HUDEP-2 (cell line): ENCODE results near the gene ZNF616.
A peak's percentile ranks its signal among the peaks of the same experiment; 100 is the strongest.

Experiments used
- DNase-seq, 76 experiments: peaks; one replicate each; lab custom pipeline; 2025; ENCODE audit not compliant: unreplicated experiment in 76 of 76; lab: John Stamatoyannopoulos, UW

The ZNF616 gene

DNA sequence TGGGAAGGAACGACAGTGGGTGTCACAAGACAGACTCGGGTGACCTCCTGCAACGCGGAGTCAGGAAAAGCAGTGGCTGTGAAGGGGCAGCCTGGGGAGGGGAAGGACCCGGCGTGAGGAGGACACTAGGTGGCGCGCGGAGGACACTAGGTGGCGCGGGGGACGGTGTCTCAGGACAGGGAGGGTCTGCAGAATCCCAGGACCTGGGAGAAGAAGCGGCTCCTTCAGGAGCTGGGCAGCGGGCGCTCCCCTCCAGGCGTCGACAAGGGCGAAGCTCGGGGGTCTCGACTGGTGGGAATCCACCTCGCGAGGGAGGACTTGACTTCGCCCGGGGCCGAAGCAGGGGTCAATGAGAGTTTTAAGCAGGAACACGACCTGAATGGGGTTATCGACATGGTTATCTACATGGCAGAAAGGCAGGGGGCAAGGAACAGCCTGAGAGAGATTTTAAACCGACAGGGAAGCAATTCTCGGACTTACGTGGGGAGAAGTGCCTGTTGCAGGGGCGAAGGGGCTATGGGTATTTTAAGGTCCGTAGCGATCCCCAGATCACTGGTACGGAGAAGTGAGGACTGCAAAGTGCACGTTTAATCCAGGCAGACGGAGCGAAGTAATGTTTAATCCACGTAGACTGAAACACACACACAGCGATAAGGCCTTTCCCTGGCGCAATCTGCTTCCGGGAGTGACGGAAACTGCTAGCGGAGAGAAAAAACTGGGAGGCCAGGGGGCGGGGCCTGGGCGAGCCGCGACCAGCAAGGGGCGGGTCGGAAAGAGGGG lies at the start of gene ZNF616:
TSS of gene ZNF616 (minus strand) at position 687 of the 780 bp plus-strand sequence. CDS start 9,426 bp downstream, outside the sequence.
- peak; percentile 45 to 99 (median 97) for DNase-seq

DNA sequence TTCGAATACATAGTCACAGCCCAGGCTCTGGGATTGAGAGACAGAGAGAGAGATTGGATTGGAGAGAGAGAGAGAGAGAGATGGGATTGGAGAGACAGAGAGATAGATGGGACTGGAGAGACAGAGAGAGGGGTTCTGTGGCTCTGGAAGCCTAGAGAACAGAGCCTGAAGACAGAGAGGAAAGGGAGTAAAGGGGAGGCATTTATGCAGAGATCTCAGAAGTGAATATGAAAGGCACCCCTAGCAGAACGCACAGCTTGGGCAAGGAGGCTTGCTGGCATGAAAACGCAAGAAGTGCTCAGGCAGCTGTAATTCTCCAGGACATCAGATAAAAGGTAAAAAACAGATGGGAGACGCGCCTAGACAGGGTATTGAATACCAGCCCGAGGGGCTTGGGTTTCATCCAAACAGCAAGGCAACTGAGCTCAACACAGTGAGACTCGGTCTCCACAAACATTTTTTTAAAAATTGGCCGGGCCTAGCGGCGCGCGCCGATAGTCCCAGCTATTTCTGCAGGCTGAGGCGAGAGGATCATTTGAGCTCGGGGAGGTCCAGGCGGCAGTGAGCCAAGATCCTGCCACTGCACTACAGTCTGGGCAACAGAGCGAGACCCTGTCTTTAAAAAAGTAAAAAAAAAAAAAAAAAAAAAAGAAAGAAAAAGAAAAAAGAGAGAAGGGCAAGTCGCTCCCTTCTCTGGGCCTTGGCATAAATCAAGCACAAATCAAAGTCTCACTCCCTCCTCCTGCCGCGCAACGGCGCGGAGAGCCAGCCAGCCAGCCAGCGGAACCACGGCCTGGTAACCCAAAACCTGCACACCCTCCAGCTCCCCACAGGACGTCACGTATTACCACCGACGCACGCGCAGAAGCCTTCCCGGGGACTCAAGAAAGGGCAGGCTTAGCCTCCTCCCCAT lies 49.3 kb upstream of the ZNF616 start:
- peak in 3 of 76 experiments; percentile 36 to 98 (median 98) for DNase-seq

DNA sequence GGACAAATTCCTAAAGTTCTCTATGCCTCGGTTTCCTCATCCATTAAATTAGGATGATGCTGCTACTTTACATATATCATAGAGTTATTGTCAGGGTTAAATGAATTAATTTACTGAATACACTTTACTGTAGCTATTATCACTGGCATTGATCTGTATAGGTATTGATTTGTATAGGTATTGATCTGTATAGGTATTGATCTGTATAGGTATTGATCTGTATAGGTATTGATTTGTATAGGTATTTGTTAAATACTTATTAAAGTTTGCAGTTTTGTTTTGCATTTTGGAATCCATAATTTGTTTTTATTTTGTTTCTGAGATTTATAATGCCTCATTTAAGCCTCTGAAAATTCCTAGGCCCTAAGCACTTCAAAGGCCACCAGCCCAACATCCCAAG lies 47.7 kb upstream of the ZNF616 start:
- DNase-seq = no peak

DNA sequence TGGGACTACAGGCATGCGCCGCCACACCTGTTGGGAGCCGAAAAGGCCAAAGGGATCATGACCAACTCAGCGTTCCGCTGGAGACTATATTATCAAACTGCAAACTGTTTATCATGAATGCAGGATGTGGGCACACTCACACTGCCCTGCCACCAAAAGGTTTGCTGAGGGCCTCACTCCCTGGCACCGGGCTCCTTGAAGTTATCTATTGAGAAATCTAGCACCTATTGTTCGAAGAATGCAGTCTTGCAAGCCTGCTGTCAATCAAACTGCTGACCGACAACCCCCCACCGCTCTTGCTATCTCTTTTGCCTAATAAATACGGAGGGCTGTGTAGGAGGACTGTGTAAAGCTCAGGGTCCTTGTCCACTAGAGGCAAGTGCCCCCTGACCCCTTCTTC lies 36.8 kb upstream of the ZNF616 start:
- DNase-seq = no peak

DNA sequence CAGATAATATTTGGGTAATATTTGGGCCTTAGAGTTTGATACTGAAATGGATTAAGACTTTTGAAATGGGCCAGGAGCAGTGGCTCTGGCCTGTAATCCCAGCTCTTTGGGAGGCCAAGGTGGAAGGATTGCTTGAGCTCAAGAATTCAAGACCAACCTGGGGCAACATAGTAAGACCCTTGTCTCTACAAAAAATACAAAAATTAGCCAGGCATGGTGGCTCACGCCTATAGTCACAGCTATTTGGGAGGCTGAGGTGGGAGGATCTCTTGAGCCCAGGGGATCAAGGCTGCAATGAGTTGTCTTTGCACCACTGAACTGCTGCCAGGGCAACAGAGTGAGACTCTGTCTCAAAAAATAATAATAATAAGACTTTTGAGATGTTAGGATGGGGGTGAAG lies 32.6 kb upstream of the ZNF616 start:
- no peak for DNase-seq

DNA sequence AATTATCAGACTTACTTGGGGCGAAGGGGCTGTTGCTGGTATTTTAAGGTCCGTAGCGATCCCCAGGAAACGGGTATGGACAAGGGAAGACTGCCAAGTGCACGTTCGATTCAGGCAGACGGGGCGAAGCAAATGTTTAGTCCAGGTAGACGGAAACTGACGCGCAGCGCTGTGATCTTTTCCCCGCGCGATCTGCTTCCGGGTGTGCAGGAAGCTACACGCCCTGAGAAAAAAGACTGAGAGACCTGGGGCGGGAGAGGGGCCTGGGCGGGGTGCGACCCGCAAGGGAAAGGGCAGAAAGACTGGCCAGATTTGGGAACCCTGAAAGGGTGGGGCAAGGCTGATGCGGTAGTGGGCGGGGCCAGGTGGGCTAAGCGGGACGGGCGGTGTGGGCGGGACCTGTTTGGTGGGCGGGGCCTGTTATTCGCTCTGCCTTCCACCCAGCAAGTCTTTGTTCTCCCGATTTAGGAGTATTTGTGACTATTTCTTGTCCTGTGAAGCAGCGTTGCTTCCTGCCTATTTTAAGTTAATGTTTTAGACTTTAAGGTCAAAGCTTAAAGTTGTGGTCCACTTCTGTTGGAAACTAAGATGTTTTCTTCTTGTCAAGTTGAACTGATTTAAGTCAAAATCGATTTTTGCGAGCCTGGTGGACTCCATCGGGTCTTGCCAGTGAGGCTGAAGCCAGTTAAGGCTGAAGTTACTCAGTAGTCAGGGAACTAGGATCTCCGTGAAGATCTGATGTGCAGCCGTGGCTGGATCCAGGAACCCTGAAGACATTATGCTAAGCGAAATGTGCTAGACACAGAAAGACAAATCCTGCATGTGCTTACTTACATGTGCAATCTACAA lies 31.8 kb upstream of the ZNF616 start, which contains the start of gene ZNF836:
TSS of gene ZNF836 (minus strand) at position 301 of the 849 bp plus-strand sequence. CDS start 3,549 bp downstream, outside the sequence.
- peak in 56 of 76 experiments; percentile 15 to 84 (median 60) for DNase-seq

DNA sequence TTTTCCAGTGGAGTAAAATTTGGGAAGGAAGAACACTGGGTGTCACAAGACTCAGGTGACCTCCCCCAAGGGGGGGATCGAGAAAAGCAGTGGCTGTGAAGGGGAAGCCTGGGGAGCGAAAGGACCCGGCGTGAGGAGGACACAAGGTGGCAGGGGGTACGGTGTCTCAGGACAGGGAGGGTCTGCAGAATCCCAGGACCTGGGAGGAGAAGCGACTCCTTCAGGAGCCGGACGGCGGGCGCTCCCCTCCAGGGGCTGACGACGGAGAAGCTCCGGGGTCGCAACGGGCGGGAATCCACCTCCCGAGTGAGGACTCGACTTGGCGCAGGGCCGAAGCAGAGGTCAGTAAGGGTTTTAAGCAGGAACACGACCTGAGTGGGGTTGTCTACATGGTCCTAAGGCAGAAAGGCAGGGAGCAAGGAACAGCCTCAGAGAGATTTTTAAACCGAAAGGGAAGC lies 31.2 kb upstream of the ZNF616 start:
- DNase-seq = peak in 3 of 76 experiments; percentile 30 to 75 (median 50)

DNA sequence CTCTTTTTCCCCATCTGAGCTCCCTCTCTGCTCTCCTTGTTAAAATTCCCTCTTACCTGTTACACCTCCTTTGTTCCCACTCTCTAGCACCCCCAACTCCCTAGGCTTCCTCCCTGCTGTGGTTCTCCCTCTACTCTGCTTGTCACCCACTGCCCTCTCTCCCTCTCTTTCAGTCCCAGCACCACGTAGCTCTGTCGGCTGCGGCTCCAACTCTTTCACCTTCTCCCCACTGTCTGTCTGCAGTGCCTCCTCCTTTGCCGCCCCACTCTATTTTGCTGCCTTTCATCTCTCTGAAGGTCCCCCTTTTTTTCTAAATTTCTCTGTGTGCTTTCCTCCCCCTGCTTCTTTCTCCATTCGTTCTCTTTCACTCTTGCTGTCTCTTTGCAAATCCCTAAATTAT lies 30.6 kb upstream of the ZNF616 start:
- DNase-seq = no peak

DNA sequence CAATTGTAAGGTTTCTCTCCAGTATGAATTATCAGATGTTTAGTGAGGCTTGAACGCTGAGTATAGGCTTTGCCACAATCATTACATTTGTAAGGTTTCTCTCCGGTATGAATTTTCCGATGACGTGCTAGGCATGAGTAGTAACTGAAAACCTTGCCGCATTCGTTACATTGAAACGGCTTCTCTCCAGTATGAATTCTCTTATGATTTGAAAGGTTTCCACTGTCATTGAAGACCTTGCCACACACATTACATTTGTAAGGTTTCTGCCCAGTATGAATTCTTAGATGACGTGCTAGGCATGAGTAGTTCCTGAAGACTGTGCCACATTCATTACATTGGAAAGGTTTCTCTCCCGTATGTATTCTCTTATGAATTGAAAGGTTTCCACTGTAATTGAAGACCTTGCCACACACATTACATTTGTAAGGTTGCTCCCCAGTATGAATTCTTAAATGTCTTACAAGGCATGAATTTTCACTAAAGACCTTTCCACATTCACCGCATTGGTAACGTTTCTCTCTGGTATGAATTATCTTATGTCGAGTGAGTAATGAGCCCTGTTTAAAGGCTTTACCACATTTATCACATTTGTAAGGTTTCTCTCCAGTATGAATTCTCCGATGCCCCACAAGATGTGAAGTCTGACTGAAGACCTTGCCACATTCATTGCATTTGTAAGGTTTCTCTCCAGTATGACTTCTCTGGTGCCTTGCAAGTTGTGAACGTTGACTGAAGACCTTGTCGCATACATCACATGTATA lies 16.0 kb upstream of the ZNF616 start:
- no peak for DNase-seq

DNA sequence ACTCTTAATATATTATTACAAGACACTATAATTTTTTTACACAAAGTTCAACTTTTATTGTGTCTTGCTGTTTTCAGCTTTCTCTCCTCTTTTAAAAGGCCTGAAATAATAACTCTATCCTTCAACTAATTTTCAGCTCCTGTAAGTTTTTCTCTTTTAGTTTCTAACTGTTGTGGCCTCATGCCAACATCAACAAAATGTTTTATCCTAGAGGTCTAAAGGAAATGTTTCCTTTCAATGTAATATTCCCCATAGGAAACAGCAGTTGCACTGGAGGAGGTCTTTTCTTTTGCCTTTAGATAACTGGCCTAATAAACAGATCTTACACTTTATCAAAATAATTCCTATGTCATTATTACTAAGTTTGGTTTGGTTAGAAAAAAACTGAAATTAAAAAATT lies 8.5 kb upstream of the ZNF616 start:
- no peak for DNase-seq

DNA sequence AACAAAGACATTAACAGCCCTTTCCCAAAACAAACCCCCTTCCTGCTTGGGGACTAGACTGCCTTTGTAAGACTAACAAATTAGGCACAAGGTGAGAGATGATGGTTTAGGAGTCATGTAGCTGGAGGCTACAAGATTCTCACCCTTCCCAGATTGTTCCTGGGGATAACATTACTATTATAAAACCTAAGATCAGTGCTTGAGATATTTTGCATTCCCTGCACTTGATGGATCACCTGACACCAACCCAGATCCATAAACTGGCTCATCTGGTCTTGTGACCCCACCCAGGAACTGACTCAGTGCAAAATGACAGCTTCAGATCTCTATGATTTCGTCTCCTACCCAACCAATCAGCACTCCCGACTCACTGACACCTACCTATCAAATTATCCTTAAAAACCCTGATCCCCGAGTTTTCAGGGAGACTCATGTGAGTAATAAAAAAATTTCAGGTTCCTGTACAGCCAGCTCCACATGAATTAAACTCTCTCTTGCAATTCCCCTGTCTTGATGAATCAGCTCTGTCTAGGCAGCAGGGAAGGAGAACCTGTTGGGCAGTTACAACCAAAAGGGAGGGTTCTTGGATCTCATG lies 2.4 kb upstream of the ZNF616 start:
- no peak for DNase-seq

DNA sequence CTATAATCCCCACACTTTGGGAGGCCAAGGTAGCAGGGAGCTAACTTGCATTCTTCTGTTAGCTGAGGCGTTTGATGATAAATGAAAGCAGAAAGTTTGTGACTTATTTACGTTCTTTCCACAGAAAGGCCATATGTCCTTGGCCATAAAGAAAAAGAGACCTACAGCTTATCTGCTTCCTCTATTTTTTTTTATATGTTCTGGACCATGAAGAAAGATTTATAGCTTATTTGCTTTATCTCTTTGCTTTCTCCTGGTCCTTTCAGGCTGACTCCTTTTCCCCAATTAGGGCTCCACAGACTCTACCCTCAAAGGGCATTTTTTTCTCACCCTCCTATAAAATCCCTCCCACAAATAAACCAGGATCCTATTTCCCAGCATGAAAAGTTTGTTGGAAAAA lies 1.5 kb upstream of the ZNF616 start:
- no peak for DNase-seq

DNA sequence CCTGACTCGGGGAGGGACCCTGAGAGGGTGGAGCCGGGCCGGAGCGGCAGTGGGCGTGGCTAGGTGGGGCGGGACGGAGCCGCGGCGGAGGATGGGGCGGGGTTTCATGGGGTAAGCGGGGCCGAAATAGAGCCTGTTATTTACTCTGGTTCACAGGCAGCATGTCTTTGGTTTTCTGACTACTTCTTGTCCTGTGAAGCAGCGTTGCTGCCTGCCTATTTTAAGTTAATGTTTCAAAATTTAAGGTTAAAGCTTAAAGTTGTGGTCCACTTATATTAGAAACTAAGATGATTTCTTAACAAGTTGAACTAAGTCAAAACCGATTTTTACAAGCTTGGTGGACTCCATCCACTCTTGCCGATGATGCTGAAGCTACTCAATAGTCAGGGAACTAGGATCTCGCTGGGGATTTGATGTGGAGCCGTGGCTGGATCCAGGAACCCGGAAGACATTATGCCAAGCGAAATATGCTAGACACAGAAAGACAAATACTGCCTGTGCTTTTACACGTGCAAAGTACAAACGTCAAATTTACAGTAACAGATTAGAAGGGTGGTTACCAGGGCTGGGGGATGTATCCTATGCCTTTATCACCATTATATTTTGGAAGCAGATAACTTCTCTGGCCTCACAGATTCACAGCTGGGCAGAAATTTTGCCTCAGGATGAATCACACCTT lies 433 bp upstream of the ZNF616 start:
- DNase-seq = peak in 6 of 76 experiments; percentile 97 to 99 (median 98)

DNA sequence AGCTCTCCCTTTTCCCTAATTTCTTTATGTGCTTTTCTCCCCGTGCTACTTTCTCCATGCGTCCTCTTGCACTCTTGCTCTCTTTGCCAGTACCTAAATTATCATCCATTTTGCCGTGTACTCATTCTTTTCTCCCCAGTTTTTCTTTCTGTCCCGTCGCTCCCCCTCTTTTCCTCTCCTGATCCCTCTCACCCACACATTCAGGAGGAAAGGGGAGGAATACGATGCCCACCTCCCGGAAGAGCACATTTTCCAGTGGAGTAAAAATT lies 821 bp downstream of the ZNF616 start:
- peak in 1 of 76 experiments; percentile 39 for DNase-seq

DNA sequence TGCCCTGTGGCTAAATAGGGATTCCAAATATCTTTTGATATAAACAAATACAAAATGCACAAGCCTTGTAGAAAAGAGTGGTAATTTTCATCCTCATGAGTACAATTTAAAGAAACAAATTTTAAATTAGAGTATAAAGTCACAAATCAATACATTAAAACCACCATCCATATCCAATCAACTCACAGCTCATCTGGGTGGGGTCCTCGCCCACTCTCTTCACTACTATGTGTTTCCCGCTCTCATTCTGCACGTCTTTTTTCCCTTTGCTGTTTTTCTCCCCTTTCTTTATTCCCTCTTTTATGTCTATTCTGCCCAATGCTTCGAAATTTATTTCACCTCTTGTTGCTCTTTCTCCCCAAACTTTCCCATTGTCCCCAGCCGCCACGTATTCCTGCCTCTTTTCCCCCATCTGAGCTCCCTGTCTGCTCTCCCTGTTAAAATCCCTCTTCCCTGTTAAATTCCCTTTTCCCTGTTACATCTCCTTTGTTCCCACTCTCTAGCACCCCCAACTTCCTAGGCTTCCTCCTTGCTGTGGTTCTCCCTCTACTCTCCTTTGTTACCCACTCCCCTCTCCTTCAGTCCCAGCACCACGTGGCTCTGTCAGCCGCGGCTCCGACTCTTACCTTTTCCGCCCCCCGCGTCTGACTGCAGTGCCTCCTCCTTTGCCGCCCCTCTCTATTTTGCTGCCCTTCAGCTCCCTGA lies 1.3 kb downstream of the ZNF616 start:
- peak in 34 of 76 experiments; percentile 2 to 60 (median 24) for DNase-seq

DNA sequence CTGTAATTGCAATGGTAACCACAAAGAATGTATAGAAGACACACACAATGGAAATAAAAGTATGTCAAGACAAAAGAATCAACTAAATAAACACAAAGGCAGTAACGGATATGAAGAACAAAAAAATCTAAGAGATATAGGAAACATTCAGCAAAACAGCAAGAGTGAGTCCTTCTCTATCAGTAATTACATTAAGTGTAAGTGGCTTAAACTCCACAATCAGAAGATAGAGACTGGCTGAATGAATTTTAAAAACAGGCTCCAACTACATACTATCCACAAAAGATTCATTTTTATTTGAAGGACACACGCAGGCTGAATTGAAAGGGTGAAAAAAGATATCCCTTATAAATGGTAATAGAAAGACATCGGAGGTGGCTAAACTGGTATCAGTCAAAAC lies 19.5 kb downstream of the ZNF616 start:
- no peak for DNase-seq

DNA sequence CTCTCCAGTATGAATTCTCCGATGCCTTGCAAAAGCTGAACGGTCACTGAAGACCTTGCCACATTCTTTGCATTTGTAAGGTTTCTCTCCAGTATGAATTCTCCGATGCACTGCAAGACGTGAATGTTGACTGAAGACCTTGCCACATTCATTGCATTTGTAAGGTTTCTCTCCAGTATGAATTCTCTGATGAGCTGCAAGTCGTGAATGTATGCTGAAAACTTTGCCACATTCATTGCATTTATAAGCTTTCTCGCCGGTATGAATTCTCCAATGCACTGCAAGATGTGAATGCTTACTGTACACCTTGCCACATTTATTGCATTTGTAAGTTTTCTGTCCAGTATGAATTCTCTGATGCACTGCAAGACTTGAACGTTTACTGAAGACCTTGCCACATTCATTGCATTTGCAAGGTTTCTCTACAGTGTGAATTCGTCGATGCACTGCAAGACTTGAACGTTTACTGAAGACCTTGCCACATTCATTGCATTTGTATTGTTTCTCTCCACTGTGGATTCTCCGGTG lies 24.1 kb downstream of the ZNF616 start:
- no peak for DNase-seq

DNA sequence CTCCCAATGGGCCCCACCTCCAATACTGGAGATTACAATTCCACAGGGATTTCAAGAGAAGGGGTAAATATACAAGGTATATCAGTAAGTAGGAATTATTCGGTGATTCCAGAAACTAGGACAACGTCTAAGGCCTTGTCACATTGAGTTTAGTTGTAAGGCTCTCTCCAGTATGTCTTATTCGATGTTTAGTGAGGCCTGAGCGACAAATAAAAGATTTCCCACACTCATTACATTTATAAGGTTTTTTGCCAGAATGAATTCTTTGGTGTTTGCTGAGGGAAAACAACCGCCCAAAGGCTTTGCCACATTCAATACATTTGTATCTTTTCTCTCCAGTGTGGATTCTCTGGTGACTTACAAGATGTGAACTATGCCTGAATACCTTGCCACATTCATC lies 25.0 kb downstream of the ZNF616 start:
- no peak for DNase-seq
